ENCODE data around the gene NT5C2. TPM values are rescaled to one million over a fixed set of nuclear protein-coding genes. Genes with fewer than 3 reads are reported as not detected.

Gene NT5C2
- total RNA-seq, 1 donor from 2014 or later: 158 TPM

DNA sequence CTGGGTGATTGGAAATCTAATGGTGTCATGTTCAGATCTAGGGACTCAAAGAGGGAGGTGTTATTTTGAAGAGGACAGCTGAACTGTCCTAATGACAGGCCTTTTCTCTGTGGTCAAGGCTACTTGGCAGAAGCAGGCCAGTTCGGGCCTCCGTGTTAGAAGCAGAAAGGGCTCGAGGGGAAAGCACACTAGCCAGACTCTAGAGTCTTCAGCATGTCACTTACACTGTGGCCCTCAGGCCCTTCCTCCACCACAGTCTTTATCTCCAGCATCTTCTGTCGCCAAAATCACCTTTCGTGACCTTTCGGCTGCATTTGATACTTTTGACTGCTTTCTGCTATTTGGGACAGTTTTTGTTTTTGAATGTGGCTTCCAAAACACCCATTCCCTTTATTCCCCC lies 151.7 kb downstream of the NT5C2 start:
- H3K27me3 ChIP-seq (ENCODE audit: control insufficient read depth in 3 of 3, insufficient read depth in 3 of 3, low read length in 3 of 3): no peaks in the 10 kb centered on the region
- H3K4me1 ChIP-seq (ENCODE audit: control insufficient read depth in 3 of 3, insufficient read depth in 3 of 3, low read length in 3 of 3): peaks cover 0 to 5% (median 4%) of the 10 kb centered on the region in 3 donors
- no peaks in the 10 kb centered on the region for H3K36me3 ChIP-seq (ENCODE audit: control insufficient read depth in 3 of 3, insufficient read depth in 3 of 3, low read length in 3 of 3)
- no peaks in the 10 kb centered on the region for H3K9me3 ChIP-seq (ENCODE audit: control insufficient read depth in 3 of 3, low read length in 3 of 3)
- no peak overlapping the region for H3K9ac ChIP-seq (ENCODE audit: low read depth in 1 of 3, low read length in 3 of 3)
- H3K27ac ChIP-seq (ENCODE audit: low read depth, low read length): no peak overlapping the region
- no peak overlapping the region for H3K4me3 ChIP-seq (ENCODE audit: low read length in 3 of 3)

DNA sequence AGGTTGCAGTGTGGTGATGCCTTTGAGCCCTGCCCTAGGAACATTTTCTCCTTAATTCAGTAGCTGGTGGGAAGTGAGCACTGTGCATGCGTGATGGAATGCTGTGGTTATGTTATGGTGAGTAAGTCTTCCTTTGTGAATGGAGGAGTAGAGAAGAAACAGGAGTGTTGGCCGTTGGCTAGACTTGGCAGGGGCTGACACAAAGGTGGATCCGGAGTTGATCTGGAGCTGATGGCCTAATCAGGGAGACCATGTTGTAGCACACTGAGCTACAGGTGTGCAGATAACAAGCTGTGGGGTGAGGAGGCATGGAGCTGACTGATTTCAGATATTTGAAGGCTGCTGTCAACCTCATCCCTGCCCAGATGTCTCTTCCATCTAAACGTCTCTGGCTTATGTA lies 152.7 kb downstream of the NT5C2 start:
- Histone ChIP-seq H3K9me3 (ENCODE audit: control insufficient read depth in 3 of 3, low read length in 3 of 3) (no peaks in the 10 kb centered on the region), H3K36me3 (ENCODE audit: control insufficient read depth in 3 of 3, insufficient read depth in 3 of 3, low read length in 3 of 3) (no peaks in the 10 kb centered on the region), H3K27ac (ENCODE audit: low read depth, low read length) (no peak overlapping the region), H3K9ac (ENCODE audit: low read depth in 1 of 3, low read length in 3 of 3) (no peak overlapping the region), H3K27me3 (ENCODE audit: control insufficient read depth in 3 of 3, insufficient read depth in 3 of 3, low read length in 3 of 3) (no peaks in the 10 kb centered on the region), H3K4me1 (ENCODE audit: control insufficient read depth in 3 of 3, insufficient read depth in 3 of 3, low read length in 3 of 3) (peaks cover 0 to 5% (median 4%) of the 10 kb centered on the region in 3 donors), H3K4me3 (ENCODE audit: low read length in 3 of 3) (no peak overlapping the region)

DNA sequence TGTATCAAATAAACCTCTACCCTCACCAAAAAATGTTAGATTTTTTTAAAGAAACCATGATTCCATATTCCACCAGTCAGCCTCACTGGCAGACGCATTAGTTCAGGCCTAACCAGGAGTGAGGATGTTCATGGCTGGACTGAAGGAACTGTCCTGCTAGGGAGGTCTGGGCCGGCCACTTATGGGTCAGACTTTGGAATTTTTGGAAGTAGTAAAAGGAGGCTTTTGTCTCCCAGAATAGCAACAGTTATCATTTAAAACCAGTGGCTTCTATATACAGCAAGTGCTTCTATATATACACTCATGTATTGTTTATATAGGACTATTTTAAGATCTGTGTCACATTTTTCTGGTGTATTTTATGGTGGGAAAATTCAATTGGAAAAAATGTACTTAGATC lies 154.5 kb downstream of the NT5C2 start:
- H3K27me3 ChIP-seq (ENCODE audit: control insufficient read depth in 3 of 3, insufficient read depth in 3 of 3, low read length in 3 of 3): no peaks in the 10 kb centered on the region
- peaks cover 0 to 5% (median 0%) of the 10 kb centered on the region in 3 donors for H3K4me1 ChIP-seq (ENCODE audit: control insufficient read depth in 3 of 3, insufficient read depth in 3 of 3, low read length in 3 of 3)
- H3K9me3 ChIP-seq (ENCODE audit: control insufficient read depth in 3 of 3, low read length in 3 of 3): no peaks in the 10 kb centered on the region
- H3K36me3 ChIP-seq (ENCODE audit: control insufficient read depth in 3 of 3, insufficient read depth in 3 of 3, low read length in 3 of 3): no peaks in the 10 kb centered on the region
- no peak overlapping the region for H3K4me3 ChIP-seq (ENCODE audit: low read length in 3 of 3)
- H3K9ac ChIP-seq (ENCODE audit: low read depth in 1 of 3, low read length in 3 of 3): no peak overlapping the region
- no peak overlapping the region for H3K27ac ChIP-seq (ENCODE audit: low read depth, low read length)

Other genes starting within 250 kb of the NT5C2 start
- gene RPEL1, start 52.6 kb upstream of the NT5C2 start, total RNA-seq: not detected
- not detected for gene INA, start 83.9 kb upstream of the NT5C2 start, total RNA-seq
- gene PCGF6, start 157.9 kb upstream of the NT5C2 start, total RNA-seq: 9.4 TPM
- gene TAF5, start 174.7 kb upstream of the NT5C2 start, total RNA-seq: 3.7 TPM
- 292 TPM for gene ATP5MK, start 203.2 kb upstream of the NT5C2 start, total RNA-seq
- 24.5 TPM for gene PDCD11, start 203.4 kb upstream of the NT5C2 start, total RNA-seq

Data from skeletal muscle tissue (tissue), 4 donors.